Activated CD4-positive, CD25-positive, alpha-beta regulatory T cell treated with anti-CD3 and anti-CD28 coated beads, Interleukin-2, amount 50 U/mL, for 24 hours (primary cell): ENCODE measurements around the gene SLC2A13.

Experiments used
- ATAC-seq, 2 donors: fragments of 150-1000 bp; cut with Tn5 transposase; one replicate each; pipeline ENCODE4 v1.10.0; 2021; ENCODE audit warnings: mild to moderate bottlenecking in 1 of 2, moderate library complexity in 1 of 2

The SLC2A13 gene

DNA sequence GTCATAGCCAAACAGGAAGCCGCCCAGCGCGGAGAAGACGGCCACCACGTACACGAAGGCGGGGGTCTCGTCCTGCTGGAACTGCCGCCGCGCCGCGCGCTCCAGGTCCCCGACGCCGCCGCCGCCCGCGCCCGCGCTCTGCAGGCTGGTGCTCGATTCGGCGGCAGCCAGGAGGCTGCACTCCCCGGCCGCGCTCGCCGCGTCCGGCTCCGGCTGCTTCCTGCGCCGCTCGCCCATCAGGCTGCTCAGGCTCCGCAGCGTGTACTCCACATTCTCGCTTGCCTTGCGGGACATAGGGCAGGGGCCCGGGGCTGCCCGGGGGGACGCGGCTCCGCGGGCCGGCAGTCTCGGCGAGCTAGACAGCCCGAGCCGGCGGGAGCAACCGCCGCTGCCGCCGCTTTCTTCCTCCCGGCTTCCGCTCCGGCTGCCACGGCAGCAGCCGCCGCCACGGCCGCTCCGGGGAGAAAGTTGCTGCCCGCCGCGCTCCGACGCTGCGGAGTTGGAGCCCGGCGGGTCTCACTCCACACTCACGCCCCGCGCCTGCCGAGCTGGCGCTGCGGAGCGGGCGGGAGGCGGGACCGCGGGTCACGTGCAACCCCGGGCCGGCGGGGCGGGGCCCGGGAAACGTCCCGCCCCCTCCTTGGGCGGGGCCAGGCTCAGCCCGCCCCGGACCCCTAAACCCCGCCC, at the start of gene SLC2A13:
Gene SLC2A13, minus strand, starts transcription at position 567 of the 687 bp plus-strand sequence. Its CDS starts 273 bp downstream, at position 294.
- ATAC-seq: peak; percentile 80 to 86

- ATAC-seq: no peak
Measured at GRCh38 chr12:40154381-40154780, 48.5 kb upstream of the SLC2A13 start.

DNA sequence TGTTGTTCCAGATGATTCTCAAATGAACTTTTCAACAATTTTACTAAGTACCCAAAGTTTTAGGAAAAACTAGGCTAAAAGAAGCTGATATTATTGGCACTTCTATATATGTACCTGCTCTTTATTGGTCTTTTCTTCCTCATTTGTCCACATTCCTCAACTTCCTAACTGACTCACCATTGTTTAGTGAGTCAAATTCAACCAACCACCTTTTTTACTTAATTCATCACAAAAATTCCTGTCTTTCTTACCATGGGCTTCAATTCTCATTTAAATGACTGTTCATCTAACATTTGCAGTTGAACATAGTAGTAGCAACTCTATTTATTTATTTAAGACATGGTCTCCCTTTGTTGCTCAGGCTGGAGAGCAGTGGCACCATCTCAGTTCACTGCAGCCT, 47.6 kb upstream of the SLC2A13 start:
- ATAC-seq: no peak

DNA sequence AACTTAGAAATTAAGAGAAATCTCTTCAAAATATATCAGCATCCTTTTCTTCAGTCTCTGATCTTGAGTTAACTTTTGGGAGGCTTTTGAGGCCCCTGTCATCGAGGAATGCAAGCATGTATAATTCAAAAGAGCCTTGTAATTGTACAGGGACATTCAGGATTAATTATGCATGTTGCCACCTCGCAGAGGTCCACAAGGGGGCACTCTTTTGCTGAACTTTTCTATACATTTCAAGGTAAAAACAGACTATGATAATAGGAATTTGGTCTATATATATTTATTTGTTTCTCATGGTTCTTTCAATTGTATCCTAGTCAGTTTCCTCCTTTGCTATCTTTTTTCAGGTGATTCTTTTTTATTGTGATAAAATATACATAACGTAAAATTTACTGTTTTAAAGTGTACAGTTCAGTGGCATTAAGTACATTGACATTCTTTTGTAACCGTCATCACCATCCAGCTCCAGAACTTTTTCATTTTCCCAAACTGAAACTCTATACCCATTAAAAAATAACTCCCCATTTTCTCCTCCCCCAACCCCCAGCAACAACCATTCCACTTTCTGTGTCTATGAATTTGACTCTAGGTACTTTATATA, 47.0 kb upstream of the SLC2A13 start:
- no peak for ATAC-seq

DNA sequence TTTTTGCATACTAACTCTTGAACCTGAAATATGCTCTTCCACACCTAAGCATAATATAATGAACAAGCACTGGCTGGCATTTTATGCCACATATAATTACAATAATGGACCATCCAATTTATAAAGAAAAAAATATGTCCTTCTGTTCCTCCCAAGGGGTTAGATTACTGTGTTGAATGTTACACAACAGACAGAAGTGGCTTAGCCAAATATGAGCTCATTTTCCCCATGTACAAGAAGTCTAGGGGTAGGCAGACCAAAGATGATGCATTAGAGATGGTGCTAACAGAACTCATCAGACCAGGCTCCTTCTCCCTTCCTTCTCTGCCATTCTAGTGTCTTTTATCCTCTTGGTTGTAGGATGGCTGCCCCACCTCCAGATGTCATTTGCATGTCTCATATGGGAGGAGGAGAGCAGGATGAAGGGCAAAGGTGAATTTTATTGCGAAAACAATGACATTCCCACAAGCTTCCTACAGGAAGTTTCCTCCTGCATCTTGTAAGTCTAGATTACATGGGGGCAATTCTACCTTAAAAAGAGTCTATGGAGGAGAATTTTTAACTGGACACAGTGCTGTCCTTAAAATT, 43.9 kb upstream of the SLC2A13 start:
- no peak for ATAC-seq

DNA sequence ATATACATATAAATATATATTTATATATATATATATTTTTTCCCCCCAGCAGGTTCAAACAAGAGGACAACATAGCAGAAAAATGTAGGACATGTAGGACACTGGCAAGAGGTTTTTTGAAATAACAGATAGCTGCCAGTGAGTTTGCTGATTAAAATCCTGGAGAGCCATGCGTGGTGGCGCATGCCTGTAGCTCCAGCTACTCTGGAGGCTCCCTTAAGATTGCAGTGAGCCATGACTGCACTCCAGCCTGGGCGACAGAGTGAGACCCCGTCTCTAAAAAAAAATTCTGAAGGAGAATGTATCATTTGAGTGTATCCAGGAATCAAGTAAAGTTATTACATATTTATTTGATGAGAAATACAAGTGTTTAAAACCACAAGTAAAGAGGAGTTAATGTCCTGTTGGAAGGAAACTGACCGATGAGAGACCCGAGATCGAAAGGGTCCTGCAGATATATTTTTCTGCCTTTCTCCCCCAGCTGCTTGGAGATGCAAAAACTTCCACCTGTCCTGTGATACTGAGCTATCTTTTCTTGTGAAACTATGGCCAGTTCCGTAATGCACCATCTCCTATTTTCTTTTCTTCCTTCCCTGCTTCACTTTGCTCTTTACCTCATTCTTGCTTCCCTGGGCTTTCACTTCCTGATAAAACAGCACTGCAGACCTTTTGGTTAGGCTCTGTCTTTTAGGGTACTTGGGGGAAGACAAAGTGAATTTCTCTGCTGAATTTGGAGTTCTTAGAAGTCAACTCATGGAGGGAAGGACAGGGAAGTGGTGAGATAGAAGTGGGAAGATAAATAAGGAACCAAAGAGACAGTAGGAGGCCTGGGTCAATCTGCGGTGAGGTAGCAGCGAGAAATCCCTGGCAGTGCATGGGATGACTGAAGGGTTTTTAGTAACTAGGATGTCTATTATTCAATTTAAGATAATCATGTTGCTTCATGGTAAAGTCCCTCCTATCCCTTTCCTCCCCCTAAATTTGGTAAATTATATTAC, 41.2 kb upstream of the SLC2A13 start:
- no peak for ATAC-seq

GRCh38 chr12:40145896-40146295, 40.0 kb upstream of the SLC2A13 start:
- no peak for ATAC-seq

GRCh38 chr12:40144023-40144422, 38.1 kb upstream of the SLC2A13 start:
- no peak for ATAC-seq

GRCh38 chr12:40142001-40142744, 36.3 kb upstream of the SLC2A13 start:
- ATAC-seq: no peak

- ATAC-seq: no peak
Measured at GRCh38 chr12:40138526-40138925, 32.6 kb upstream of the SLC2A13 start.

DNA sequence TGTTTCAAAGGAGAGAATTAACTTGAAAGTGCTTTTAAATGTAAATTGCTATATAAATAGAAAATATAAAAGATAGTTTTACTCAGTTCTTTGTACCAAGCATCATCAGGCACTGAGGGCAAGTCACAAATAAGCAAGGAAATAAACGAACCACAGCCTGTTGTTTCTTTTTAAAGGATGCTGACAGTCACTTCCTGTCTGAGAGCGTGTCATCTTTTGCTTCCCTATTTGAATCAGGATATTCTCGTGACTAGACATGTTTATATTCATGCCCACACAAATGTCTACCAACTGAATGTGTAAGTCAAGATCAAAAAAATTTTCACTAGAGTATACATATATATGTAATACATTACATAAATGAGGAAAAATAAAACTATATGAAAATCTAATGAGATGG, 31.4 kb upstream of the SLC2A13 start:
- peak; percentile 74 to 85 for ATAC-seq

GRCh38 chr12:40127408-40127807, 21.5 kb upstream of the SLC2A13 start:
- no peak for ATAC-seq

GRCh38 chr12:40123496-40123895, 17.6 kb upstream of the SLC2A13 start:
- no peak for ATAC-seq

DNA sequence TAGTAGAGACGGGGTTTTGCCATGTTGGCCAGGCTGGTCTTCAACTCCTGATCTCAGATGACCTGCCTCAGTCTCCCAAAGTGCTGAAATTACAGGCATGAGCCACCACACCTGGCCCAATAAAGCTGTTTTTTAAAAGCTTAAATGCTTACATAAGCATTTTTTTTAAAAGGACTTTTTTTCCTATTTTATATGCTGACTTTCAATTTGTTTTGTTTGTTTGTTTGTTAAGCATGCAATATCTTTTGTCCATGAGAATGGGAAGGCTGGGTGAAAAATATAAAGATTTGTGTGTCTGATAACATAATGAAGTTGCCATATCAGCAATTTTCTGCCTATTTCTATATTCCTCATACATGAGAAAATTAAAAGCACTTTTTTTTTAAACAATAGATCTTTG, 17.0 kb upstream of the SLC2A13 start:
- ATAC-seq: no peak

DNA sequence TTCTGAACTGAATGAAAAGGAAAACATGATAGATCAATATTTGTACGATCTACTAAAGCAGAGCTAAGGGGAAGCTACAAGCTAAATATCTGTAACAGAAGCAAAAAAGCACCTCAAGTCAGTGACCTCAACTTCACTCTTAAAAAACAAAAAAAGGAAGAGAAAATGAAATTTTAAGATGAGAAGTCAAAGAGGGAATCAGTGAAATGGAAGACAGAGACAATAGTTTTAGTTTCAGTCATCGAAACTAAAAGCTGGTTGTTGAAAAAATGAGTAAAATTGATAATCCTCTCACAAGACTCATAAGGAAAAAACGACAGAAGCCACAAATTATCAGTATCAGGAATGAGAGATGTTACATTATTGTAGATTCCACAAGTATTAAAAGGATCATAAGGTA, 11.9 kb upstream of the SLC2A13 start:
- ATAC-seq: peak; percentile 56

GRCh38 chr12:40110586-40110985, 4.7 kb upstream of the SLC2A13 start:
- no peak for ATAC-seq

- no peak for ATAC-seq
Measured at GRCh38 chr12:40107803-40108620, 2.1 kb upstream of the SLC2A13 start.

DNA sequence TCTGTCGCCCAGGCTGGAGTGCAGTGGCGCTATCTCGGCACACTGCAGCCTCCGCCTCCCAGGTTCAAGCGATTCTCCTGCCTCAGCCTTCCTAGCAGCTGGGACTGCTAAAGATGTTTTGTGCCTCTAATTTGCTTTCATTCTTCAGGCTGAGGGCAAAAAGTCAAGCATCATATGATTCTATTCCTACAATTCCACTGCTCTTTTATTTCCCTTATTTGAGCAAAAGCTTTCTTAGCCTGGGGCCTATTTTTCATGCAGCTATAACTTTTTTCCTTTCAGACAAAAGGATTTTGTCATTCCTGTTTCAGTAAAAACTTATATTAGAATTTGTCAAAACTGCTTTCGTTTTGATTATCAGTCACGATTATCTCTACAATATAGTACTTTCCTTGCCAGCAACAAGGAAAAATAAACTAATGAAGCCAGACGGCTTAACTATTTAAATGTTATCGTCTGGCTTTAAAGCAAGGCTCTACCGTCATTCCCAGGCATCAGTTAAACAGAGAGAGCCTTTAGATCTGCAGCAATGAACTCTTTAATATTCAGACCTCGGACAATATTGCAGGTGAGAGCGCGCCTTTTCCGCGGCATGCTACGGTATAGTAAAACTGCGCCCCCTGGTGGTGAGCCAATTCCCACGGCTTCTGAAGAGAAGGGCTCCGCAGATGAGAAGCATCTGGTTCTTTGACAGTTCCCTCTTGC, 1.4 kb upstream of the SLC2A13 start:
- ATAC-seq: peak; percentile 44 to 47

GRCh38 chr12:40106655-40107054, 774 bp upstream of the SLC2A13 start:
- no peak for ATAC-seq

GRCh38 chr12:40106202-40106533, 287 bp upstream of the SLC2A13 start:
- no peak for ATAC-seq

DNA sequence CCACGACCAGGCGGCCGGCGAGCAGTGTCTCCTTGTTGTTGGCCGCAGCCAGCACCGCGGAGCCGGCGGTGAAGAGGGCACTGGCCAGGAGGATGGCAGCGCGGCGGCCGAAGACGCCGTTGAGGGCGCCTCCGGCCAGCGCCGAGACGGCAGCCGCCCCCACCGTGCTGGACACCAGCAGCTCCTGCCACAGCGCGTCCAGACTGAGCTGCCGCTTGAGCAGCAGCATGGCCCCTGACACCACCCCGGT, 691 bp downstream of the SLC2A13 start:
- no peak for ATAC-seq
